HTERT RPE-1 (cell line): ENCODE data around the gene SULT2B1.

ENCODE experiments used
- in situ Hi-C: fragments of 300-500 bp; cut with MboI; formaldehyde crosslinking; loops from 4 replicates; pipeline ENCODE4 v1.14.3; 2020; ENCODE audit warnings: low sequenced_read_pairs

The SULT2B1 gene

DNA sequence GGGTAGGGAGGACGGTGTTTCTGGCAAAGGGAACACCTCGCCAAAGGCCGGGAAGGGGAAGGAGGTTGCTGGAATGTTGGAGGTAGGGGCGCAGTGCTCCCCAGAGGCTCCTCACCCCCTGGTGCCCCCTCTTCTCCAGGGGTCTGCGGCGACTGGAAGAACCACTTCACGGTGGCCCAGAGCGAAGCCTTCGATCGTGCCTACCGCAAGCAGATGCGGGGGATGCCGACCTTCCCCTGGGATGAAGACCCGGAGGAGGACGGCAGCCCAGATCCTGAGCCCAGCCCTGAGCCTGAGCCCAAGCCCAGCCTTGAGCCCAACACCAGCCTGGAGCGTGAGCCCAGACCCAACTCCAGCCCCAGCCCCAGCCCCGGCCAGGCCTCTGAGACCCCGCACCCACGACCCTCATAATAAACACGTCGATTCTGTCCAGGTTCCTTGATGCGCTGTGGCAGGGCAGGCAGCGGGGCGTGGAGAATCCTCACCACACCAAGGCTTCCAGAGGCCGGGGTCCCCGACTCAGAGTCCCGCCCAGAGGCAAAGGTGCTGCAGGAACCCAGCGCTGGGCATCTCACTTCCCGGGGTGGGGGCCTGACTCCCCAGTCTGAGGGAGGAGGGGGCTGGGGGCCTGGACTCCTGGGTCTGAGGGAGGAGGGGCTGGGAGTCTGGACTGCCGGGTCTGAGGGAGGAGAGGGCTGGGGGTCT lies 47.2 kb downstream of the SULT2B1 start:
- in situ Hi-C loops = no loop called here

DNA sequence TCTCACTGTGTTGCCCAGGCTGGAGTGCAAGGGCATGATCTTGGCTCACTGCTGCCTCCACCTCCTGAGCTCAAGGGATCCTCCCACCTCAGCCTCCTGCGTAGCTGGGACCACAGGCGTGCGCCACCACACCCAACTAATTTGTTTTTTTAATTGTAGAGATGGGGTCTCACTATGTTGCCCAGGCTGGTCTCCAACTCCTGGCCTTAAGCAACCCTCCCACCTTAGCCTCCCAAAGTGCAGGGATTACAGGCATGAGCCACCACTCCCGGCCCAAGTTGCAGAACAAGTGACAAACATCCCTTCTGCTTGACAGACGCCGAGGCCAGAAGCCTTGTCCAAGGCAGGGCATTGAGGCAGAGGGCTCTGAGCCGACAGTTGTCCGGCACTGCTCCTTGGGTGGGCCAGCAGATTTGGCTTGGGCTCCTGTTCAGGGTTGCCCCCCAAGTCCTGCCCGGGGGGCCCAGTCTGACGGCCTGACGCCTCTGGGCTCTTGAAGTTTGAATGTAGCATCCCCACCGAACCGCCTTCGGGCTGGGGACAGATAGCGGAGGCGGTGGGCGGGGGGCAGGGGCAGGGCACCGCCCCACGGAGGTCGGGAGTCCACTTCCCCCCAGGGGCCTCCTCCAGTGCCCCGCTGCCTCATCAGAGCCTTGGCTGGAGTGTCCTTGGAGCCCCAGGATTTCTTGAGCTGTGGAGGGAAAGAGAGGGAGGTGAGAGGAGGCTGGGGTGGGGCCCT lies 48.9 kb downstream of the SULT2B1 start:
- in situ Hi-C loops = no loop called here

DNA sequence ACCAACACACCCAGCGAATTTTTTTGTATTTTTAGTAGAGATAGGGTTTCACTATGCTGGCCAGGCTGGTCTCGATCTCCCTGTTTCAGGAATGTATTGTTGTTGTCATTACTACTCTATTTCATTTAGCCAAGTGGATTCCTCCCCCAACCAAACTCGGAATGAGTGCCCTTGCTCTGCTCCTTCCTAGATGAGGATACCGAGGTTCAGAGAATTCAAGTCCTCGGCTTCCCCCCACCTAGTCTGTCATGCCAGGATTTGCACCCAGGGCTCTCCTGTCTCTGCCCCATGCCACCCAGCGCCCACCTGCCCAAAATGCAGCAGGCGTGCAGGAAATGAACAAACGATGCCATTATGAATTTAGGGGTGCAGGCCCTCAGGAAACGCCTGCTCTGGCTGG lies 51.0 kb downstream of the SULT2B1 start:
- in situ Hi-C loops = no loop called here

DNA sequence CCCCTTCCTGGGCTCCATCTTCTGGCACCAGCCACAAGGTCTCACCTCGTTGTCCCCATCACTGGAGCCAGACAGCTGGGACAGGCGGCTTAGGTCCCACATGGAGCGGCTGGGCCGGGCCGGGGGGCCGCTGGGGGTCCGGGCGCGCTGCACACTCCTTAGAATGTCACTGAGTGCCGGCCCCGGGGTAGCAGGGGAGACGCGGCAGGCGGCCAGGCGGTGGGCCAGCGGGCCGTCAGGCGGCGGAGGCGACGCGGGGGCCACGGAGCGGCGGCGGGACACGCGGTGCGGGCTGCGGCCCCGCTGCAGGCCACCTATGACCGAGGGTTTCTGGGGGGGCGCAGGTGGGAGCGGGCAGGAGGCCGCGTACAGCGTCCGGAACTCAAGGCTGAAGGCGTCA lies 51.5 kb downstream of the SULT2B1 start:
- in situ Hi-C loops = no loop called here

DNA sequence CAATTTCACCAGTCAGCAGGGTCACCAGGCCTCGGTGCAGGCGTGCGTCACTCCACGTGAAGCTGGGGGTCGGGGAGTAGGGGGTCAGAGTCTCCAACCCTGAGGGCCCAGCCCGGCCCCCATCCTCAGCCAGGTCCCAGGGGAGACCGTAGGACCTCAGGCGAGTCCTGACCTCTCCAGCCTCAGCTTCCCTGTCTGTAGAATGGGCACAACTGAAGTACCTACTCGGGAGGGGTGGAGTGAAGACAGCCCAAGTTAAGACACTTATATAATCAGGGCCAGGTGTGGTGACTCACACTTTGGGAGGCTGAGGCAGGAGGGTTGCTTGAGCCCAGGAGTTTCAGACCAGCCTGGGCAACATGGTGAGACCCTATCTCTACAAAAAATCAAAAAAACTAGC lies 51.9 kb downstream of the SULT2B1 start:
- in situ Hi-C loops = no loop called here

DNA sequence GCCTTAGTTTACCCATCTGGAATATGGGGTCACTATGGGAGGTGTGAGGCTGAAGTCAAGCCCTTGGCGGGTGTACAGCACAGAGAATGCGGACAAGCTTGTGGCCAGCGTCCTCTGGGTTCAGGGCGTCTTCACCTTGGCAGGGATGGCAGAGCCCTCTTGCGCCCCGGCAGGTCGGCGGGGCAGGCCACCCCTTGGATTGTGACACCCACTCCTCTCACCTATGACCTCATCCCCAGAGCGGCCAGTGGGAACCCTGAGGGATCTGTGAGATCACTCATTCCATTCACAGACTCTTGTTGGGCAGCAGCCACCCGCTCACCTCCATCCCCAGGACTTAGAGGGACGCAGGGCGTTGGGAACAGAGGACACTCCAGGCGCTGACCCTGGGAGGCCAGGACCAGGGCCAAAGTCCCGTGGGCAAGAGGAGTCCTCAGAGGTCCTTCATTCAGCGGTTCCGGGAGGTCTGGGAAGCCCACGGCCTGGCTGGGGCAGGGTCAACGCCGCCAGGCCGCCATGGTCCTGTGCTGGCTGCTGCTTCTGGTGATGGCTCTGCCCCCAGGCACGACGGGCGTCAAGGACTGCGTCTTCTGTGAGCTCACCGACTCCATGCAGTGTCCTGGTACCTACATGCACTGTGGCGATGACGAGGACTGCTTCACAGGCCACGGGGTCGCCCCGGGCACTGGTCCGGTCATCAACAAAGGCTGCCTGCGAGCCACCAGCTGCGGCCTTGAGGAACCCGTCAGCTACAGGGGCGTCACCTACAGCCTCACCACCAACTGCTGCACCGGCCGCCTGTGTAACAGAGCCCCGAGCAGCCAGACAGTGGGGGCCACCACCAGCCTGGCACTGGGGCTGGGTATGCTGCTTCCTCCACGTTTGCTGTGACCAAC lies 54.7 kb downstream of the SULT2B1 start, which contains the start of gene SPACA4:
Gene SPACA4 (plus strand): TSS at position 280 of the 896 bp plus-strand sequence. CDS start 237 bp downstream, at position 517.
- in situ Hi-C loops = no loop called here

DNA sequence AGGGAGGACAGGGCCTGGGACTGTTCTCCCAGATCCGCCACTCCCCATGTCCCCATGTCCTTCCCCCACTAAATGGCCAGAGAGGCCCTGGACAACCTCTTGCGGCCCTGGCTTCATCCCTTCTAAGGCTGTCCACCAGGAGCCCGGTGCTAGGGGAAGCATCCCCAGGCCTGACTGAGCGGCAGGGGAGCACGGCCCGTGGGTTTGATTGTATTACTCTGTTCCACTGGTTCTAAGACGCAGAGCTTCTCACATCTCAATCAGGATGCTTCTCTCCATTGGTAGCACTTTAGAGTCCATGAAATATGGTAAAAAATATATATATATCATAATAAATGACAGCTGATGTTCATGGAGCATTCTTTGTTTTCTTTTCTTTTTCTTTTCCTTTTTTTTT lies 55.4 kb downstream of the SULT2B1 start:
- in situ Hi-C loops = no loop called here

DNA sequence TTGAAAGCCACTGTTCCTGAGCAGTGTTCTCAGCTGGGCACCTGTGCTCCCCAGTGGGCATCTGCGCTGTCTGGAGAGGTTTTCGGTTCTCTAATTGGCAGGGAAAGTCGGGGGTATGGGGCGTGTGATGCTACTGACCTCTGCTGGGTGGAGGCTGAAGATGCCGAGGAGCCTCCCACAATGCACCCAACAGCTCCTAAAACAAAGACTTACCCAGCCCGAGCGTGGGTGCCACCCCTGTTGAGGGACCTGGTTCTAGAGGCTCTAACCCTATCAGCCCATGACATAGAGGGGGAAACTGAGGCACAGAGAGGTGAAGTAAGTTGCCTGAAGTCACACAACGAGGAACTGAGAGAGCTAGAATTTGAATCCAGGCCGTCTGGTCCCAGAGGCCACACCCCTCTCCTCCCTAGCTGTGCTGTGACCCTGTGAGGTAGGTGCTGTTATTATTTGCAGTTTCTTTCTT lies 56.9 kb downstream of the SULT2B1 start:
- in situ Hi-C loops = no loop called here

DNA sequence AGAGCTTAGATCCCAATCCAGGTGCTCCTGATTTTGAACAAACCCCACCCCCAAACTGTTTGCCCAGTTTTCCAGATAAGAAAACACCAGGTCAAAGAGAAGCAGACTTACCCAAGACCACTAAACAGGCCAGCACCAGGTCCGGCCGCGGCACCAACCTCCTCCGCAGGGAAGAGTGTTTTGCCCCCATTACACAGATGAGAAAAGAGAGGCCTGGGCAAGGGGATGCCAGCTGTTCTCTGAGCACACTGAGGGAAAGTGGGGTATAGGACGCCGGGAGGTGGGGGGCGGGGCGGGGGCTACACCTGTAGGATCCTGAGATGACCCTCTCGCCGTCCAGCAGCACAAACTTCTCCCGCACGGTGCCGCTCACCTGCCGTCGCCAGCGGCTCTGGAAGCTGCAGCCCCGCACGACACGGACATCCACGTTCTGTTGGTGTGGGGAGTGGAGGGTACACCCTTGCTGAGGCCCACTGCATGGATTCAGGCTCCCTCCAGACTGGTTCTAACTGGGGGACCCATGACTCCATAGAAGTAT lies 57.7 kb downstream of the SULT2B1 start:
- in situ Hi-C loops = no loop called here

DNA sequence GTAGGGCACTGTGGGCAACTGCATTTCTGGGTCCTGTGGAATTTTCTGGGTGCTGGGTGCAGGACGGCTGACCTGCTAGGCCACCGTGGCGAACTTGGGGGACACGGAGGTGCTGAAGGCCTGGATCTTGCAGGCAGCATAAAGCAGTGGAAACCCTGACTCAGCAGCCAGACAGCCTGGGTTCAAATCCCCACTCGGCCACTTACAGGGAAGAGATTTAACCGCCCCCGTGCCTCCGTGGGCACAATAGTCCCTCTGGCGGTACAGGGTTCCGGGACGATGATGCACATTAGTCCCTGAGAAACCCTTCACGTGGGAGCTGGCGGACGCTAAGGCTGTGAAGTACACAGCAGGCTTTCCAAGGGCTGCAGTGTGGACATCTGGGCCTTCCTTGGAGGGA lies 59.9 kb downstream of the SULT2B1 start:
- in situ Hi-C loops = no loop called here

DNA sequence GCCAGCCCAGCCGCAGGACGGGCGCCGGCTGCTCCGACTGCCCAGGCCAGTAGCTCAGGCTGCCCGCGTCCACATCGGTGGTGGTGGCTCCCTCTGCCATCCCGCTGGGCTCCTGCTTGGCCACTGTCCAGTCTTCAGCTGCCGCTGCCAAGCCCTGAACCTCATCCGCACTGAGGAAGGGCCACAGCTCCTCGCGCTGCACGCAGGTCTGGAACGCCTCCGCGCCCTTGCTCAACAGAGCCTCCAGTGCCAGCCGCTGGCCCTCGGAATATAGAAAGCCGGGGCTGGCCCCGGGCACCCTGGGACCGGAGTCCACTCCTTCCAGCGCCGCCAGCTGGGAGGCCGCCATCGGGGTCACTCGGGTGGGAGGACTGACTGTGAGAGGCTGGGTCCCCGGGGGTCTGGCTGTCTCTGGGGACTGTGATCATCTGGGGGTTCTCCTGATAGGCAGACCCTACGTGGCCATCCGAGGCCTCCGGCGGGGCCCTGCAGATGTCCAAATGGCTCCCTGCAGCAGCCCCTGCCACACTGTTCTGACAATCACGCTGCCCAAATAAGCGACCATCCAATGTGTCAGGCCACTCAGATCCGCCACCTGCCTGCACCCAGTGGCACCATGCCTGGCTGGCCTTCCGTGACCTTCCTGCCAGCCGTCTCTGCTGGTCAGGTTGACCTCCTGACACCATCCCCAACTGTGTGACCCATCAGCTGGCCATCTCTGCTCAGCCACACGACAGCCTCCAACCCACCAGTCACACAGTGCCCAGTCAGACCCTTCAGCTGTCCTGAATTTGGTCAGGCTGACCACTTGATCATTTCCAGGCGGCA lies 61.3 kb downstream of the SULT2B1 start:
- in situ Hi-C loops = no loop called here

DNA sequence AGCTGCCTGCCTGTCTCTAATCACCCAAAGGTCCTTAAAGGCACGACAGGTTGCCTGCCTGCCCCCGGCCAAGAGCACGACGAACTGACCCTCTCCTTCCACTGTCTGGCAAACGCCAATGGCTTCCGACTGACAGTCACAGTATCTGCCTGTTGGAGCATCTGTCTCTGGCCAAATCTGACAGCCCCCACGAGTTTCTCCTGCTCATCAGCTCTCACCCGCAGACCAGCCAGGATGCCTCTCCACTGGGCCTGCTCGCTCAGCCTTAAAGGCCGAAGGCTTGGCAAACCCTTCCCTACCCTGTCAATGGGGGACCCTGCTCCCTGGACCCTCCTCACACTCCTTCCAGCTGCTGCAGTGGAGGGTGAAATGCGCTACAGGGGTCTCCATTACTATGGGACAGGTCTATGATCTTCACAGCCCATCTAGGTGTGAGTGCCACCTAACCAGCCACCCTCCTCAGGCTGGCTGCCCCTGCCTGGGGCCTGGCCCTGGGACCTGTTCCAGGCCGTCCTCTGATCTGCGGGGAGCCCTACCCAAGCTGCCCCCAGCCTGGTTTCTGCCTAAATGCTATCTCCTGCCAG lies 62.0 kb downstream of the SULT2B1 start:
- in situ Hi-C loops = no loop called here

DNA sequence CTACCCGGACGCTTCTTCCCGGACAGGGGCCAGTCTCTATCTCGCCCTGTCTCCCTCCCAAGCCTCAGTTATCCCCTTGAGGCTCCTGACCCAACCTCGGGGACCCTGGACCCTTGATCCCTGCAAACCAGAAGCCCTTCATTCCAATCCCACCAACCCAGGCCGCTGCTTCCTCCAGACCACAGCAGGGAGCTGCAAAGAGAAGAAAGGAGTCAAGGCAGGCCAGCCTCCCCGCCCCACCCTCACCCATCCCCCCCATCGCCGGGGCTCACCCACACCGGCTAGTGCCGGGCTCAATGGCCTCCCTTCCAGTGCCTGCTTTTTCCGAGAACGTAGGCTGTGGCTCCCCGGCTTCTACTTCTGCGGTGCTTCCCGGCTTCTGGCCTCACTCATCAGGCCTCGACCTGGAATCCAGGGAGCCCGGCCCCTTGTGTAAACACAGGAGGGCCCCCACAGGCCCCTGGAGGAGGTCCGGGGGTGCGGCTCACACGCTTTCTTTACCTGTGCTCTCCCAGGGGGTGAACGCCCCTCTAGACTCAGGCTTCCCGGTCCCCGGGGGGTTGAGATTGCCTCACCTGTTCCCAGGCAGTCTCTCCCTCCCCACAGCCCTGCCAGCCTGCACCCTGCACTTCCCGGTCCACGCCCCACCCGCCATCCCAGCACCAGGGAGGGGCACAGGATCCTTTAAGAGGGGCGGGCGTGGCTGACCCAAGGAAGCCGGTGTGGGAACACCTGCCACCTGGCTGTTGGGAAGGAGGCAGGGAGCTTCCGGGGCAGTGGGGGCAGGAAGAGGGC lies 62.7 kb downstream of the SULT2B1 start, which contains the start of gene FAM83E:
Gene FAM83E (minus strand): TSS at position 641 of the 795 bp plus-strand sequence. CDS start 1,704 bp downstream, outside the sequence.
- in situ Hi-C loops = no loop called here

DNA sequence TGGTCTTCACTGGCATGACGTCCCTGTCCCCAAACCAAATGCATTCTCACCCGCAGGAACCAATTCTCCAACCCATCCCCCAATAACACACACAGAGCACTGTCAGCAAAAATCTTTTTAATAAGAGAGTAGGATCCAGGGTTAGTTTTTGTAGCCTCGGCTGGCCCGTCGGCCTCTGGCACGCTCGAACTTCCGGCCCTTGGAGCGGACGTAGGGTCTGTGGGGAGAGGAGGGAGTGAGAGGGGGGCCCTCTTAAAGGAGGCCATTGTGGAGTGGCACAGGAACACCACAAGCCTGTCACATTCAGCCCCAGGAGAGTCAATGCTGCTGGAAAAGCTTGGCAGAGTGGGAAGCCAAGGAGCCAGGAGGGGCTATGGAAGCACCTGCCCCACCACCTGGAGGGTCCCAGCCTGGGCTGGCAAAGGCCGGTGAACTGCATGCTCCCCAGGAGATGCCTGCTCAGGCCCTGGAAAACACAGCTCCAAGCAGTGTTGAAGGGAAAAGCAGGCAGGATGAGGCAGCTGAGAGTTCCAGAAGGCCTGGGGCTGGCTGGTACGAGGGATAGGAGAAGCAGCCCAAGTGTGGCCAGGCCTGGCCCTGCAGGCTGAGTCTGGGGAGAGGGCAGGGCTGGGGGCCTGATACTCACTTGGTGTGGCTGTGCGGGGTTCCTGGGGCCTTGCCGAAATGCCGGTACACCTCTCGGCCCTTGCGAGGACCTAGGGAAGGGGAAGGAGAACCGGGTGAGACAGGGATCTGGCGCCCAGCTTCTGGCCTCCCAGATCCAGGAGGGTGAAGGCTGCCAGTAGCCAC lies 63.5 kb downstream of the SULT2B1 start:
- in situ Hi-C loops = no loop called here

DNA sequence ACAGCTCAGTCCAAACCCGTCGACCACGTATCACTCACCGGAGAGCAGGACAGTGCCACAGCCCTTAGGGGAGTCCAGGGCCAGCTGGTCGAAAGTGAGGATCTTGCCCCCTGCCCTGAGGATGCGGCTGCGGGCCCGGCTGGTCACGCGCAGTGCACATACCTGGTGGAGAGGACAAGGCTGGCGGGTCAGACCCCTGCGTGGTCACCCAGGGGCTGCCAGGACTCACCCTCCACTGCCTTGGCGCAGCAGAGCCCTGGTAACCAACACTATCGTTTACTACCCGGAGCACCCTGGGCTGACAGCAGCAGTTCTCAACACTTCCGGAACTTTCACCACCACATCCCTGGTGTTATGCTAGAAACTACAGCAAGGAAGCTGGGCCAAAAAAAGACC lies 64.1 kb downstream of the SULT2B1 start:
- in situ Hi-C loops = no loop called here

DNA sequence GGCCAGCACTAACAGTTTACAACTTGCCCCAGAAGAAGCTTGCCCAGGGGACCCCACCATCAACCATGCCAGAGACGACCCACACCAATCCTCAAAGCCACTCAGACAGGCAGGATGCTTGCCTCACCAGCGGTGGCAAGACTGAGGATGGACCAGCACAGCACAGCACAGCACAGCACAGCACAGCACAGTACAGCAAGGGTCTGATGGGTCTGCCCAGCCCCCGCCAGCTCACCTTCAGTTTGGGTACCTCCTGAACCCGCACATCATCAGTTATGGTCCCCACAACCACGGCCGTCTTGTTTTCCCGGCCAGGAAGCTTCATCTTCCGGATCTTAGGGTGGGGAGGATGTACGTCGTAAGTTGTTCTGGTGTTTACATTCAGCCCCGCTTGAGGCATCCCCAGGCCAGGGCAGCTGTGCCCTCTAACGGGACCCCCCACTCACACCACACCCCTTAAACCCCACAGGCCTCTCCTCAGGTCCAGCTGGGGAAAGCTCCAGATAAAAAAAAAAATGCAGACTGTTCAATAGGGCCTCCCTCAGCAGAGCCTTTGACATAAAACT lies 64.6 kb downstream of the SULT2B1 start:
- in situ Hi-C loops = no loop called here

DNA sequence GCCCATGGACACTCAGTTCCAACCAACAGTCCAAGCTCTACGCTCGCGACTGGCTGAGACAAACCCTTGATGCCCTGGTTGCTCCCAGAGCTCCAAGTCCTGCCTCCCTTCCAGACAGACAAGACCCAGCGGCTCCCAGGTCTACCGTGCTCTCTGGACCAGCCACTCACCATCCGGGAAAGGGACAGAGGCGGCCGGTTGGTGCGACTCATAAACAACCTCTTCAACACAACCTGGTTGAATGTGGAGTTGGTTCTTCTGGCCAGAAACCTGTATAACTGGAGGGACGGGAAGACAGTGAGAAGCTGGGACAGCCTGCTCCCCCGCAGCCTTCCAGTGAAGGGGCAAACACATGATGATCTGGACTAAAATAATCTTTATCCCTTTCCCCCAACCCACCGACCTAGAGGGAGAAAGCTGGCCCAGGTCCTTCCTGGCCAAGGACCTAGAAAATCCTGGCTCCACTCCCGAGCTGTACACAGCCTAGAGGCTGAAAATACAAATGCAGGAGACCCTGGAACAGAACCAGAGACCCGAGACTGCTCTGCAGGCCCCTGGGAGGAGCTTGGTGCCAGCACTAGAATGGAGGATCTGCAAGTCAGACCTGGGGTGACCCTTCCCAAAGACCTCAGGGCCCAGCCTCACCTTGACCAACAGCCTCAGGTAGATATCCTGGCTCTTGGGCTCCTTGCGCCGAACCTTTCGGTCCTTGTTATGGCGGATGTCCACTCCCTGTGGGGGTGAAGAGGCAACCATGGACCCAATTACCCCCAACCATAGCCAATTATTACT lies 65.4 kb downstream of the SULT2B1 start:
- in situ Hi-C loops = no loop called here
